Adrenal gland (tissue), 5 donors: Measurements from ENCODE around the gene MTOR.

ENCODE experiments used
- CTCF ChIP-seq, 6 experiments: fragments of 450-650 bp in 4 of 6; fragments of 200-600 bp in 2 of 6; sonication (generic) in 1 of 6; IDR thresholded peaks; 1 replicate in 5 of 6; 2 replicates in 1 of 6; pipeline versions ENCODE4 v1.5.1 to v1.8.0; 2016 to 2021; ENCODE audit warnings: antibody characterized with exemption in 6 of 6, mild to moderate bottlenecking in 2 of 6, moderate library complexity in 1 of 6
- POLR2A ChIP-seq, 2 donors: fragments of 450-650 bp; IDR thresholded peaks; one replicate each; pipeline ENCODE4 v1.6.1; 2017; ENCODE audit warnings: antibody characterized with exemption in 2 of 2, mild to moderate bottlenecking in 2 of 2, moderate library complexity in 1 of 2
- donor health status: DM: no; HTN: no; CAD: no.

GRCh38 chr1:11130406-11130805, 131.9 kb downstream of the MTOR start:
- TF ChIP-seq CTCF (IDR thresholded peaks at IDR 0.05) (no peak), POLR2A (IDR thresholded peaks at IDR 0.05) (no peak)
